Measurements from ENCODE around the gene EPS15. TPM values are rescaled to one million over a fixed set of nuclear protein-coding genes. Genes with fewer than 3 reads are reported as not detected.
A peak's percentile ranks its signal among the peaks of the same experiment; 100 is the strongest.

Gene EPS15
- total RNA-seq, 1 donor, result 58.7 TPM

DNA sequence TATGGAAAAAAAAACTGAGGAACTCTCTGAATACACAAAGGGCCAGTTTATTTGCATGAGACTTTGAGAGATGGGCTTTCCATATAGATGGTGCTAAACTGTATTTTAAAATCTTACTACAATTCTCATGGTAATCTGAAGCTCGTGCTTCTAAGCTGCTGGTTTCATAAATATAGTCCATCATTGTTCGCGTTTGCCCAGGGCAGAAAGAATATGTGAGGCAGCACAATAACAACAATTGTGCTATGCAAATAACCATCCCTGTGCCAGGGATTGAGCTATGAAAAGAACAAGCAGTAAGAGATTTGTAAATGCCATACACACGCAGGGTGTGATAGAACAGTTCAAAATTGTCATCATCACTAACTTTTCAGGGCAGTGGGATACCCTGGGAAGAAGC is 4.9 kb upstream of the EPS15 start:
- TF ChIP-seq, protein P1, sequence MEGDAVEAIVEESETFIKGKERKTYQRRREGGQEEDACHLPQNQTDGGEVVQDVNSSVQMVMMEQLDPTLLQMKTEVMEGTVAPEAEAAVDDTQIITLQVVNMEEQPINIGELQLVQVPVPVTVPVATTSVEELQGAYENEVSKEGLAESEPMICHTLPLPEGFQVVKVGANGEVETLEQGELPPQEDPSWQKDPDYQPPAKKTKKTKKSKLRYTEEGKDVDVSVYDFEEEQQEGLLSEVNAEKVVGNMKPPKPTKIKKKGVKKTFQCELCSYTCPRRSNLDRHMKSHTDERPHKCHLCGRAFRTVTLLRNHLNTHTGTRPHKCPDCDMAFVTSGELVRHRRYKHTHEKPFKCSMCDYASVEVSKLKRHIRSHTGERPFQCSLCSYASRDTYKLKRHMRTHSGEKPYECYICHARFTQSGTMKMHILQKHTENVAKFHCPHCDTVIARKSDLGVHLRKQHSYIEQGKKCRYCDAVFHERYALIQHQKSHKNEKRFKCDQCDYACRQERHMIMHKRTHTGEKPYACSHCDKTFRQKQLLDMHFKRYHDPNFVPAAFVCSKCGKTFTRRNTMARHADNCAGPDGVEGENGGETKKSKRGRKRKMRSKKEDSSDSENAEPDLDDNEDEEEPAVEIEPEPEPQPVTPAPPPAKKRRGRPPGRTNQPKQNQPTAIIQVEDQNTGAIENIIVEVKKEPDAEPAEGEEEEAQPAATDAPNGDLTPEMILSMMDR (IDR thresholded peaks at IDR 0.05; ENCODE audit: insufficient read depth, low read depth, low read length), result no peak
- no peak for DNase-seq (ENCODE audit: low read depth)

DNA sequence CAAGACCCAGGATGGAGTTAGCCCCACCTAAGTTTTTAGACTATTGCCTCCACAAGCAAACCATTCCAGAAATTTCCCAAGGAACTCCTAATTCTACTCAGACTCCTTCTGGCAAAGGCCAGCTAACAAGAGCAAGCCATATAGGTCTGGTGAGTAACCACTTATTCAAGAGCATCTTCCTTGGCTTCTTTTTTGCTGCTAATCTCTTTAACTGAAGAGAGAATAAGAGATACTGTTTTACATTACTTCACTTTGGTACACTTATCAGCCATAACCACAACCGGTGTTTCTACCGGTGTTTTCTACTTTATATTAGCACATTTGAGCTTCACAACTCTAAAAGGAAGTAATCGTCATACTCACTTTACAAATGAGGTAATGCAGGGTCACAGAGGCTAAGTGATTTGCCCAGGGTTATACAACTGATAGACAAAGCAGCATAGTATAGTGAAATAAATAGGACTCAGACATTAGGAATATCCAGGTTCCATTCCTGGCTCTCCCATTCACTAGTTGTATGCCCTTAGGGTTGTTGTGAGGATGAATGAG is 1.7 kb upstream of the EPS15 start:
- DNase-seq (ENCODE audit: low read depth), result no peak
- no peak overlapping the region for H3K4me3 ChIP-seq (ENCODE audit: low read depth, low read length)
- TF ChIP-seq, protein P1 (IDR thresholded peaks at IDR 0.05; ENCODE audit: insufficient read depth, low read depth, low read length), result no peak

More for the DNA sequence above, 4.9 kb upstream of the EPS15 start:
- H3K4me3 ChIP-seq (ENCODE audit: low read depth, low read length), result no peak overlapping the region

DNA sequence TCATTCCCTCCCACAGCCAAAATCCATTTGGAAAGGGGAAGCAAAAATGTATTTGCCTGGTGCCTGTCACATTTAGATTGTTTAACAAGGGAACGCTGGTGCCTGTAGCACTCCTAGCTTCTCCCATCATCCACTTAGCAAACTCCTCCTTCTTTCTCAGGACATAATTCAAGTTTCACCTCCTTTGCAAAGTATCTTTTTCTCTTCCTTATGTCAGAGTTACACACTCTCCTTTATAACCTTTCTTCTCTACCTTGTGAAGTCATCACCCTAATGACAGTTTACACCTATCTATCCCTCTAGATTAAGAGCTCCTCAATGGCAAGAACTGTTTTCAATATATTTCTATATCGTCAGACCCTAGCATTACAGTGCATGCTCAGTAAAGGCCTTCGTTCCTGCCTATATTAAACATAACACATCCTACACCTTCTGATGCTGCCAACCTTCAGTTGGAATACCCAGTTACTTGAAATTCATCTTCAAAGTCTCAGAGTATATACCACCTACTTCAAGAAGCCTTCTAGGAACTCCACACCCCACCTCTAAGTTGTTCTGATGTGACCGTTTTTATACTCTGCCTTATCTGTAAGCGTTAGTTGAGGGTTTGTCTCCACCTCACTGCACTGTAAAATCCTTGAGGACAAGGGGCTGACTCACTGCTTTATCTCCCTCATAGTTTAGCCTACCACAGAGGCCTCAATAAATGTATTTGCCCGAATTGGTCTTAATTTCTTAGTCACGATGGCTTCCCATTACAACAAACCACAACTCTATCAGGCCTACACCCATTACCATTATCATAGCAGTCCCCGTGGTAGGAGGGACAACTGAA is 1.0 kb upstream of the EPS15 start:
- peak; percentile 88 for DNase-seq (ENCODE audit: low read depth)
- H3K4me3 ChIP-seq (ENCODE audit: low read depth, low read length), result no peak overlapping the region
- TF ChIP-seq, protein P1 (IDR thresholded peaks at IDR 0.05; ENCODE audit: insufficient read depth, low read depth, low read length), result no peak

DNA sequence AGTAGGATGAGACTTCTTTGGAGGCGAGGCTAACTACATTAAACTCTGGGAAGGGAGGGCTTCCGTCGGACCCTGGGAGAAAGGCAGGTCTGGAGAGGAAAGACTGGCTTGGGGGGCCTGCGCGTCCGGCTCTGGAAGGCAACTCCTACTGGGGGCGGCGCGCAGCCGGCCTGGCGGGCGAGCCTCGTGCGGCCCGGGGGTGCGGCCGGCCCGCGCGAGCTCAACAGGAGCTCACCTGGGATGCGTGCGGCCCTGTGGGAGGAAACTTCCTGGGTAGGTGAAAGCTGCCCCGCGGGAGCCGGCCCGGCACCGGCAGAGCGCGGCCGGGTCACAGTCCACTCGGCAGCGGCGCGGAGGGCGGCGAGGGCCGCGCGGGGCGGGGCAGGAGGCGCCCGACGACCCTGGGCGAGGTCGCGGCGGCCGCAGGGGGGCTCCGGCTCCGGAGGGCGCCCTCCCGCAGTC is 449 bp downstream of the EPS15 start:
- TF ChIP-seq, protein P1 (IDR thresholded peaks at IDR 0.05; ENCODE audit: insufficient read depth, low read depth, low read length), result no peak
- peak; percentile 49 for DNase-seq (ENCODE audit: low read depth)
- H3K4me3 ChIP-seq (ENCODE audit: low read depth, low read length), result peak overlapping the region; percentile 80

DNA sequence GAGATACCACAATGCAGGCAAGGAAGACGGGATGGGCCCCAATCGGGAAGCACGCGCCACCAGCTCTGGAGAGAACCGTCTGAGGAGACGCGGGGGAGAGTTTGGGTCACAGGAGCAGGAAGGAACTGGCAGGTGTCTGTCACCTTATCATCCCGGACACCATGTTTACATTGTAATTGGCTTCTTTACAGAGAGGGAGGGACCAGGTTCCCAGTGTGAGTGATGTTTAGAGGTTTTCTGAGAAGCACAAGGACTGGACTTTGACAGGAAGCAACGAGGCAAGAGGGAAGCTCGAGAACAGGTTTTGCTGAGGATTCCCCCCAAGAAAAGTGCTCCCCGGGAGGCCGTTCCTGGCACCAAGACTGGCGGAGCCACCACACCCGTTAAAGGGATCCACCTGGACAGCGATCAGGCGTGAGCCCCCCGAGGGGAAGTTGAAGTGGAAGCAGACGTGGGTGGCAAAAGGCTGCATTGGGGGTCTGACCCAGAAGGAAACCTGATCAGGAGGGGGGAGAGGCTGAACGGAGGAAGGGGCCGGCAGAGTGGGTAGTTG is 957 bp downstream of the EPS15 start:
- peak; percentile 26 for DNase-seq (ENCODE audit: low read depth)
- peak overlapping the region; percentile 80 for H3K4me3 ChIP-seq (ENCODE audit: low read depth, low read length)
- TF ChIP-seq, protein P1 (IDR thresholded peaks at IDR 0.05; ENCODE audit: insufficient read depth, low read depth, low read length), result no peak

DNA sequence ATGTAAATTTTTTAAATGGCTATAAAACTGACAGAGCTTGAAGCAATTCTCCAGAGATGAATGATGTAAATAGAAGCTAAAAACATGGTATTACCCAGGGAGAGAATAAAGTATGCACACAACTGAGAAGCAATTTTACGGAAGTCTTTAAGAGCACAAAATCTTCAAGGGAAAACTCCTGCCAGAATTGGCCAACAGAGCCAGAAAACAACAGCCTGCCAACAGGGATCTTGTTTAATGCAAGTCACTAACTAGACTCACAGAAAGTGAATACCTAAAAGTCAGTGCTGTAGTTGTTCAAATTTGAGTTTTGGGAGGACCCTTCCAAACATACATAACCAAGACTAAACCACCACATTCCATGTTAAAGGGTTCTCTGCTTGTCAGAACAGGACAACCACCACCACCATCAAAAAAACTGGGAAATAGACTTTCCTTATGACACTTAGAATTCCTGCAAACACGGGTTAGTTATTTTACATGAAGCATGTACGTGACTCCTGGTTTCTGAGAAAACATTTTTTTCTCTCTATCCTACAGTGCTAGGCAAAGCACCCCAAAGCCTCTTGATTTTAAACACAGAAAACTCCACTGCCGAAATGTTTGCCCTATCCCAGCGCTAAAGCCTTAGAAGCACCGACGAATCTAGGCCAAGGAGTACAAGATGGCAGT is 1.6 kb downstream of the EPS15 start:
- peak; percentile 44 for DNase-seq (ENCODE audit: low read depth)

More for the DNA sequence above, 1.6 kb downstream of the EPS15 start:
- H3K4me3 ChIP-seq (ENCODE audit: low read depth, low read length), result peak overlapping the region; percentile 80
- TF ChIP-seq, protein P1 (IDR thresholded peaks at IDR 0.05; ENCODE audit: insufficient read depth, low read depth, low read length), result no peak
